ENCODE measurements around the gene ZBTB40. TPM values are rescaled to one million over a fixed set of nuclear protein-coding genes. Genes with fewer than 3 reads are reported as not detected.

The ZBTB40 gene
- total RNA-seq, 1 donor from 2014 or later, result 15.3 TPM

- H3K79me2 ChIP-seq (ENCODE audit: insufficient read depth, low read length), result no peaks in the 10 kb centered on the region
- H3K9me3 Mint-ChIP-seq (ENCODE audit: unreplicated experiment), result peaks cover 16% of the 10 kb centered on the region
- no peak overlapping the region for H3K9ac ChIP-seq (ENCODE audit: low read length)
- no peaks in the 10 kb centered on the region for H3K27me3 ChIP-seq (ENCODE audit: insufficient read depth, low read length)
- no peaks in the 10 kb centered on the region for H3K27me3 Mint-ChIP-seq (ENCODE audit: low read depth, unreplicated experiment)
- no peak overlapping the region for H3K27ac Mint-ChIP-seq (ENCODE audit: unreplicated experiment)
- no peaks in the 10 kb centered on the region for H3K9me3 ChIP-seq (ENCODE audit: insufficient read depth, low read depth, low read length)
- no peak for FAIRE-seq
- no peak overlapping the region for H3K4me3 Mint-ChIP-seq (ENCODE audit: unreplicated experiment)
- no peaks in the 10 kb centered on the region for H3K4me1 ChIP-seq (ENCODE audit: insufficient read depth, low read length)
- H3K36me3 ChIP-seq (ENCODE audit: insufficient read depth, low read length), result no peaks in the 10 kb centered on the region
- no peak overlapping the region for H3K4me3 ChIP-seq (ENCODE audit: insufficient read depth, low read depth, low read length)
- no peaks in the 10 kb centered on the region for H3K4me1 Mint-ChIP-seq (ENCODE audit: low read depth, unreplicated experiment)
- no peak overlapping the region for H2AFZ ChIP-seq (ENCODE audit: low read depth, low read length)
- H3K27ac ChIP-seq (ENCODE audit: low read depth, low read length), result no peak overlapping the region
- DNase-seq (ENCODE audit: low read depth), result no peak
- H3K4me2 ChIP-seq (ENCODE audit: low read length), result no peak overlapping the region
- TF ChIP-seq CTCF (IDR thresholded peaks at IDR 0.05; ENCODE audit: insufficient read depth, low read depth, low read length) (no peak), EZH2 (IDR thresholded peaks at IDR 0.05; ENCODE audit: insufficient read depth, low read length) (no peak)
- H3K36me3 Mint-ChIP-seq (ENCODE audit: low read depth, unreplicated experiment), result no peaks in the 10 kb centered on the region
- no peaks in the 10 kb centered on the region for H4K20me1 ChIP-seq (ENCODE audit: insufficient read depth, low read length)
Measured at GRCh38 chr1:22440582-22440981, 11.1 kb upstream of the ZBTB40 start.

GRCh38 chr1:22442212-22442894, 9.3 kb upstream of the ZBTB40 start:
- H3K27me3 Mint-ChIP-seq (ENCODE audit: low read depth, unreplicated experiment), result no peaks in the 10 kb centered on the region
- H3K79me2 ChIP-seq (ENCODE audit: insufficient read depth, low read length), result no peaks in the 10 kb centered on the region
- H3K9me3 Mint-ChIP-seq (ENCODE audit: unreplicated experiment), result peaks cover 16% of the 10 kb centered on the region
- H3K27ac Mint-ChIP-seq (ENCODE audit: unreplicated experiment), result no peak overlapping the region
- H3K9me3 ChIP-seq (ENCODE audit: insufficient read depth, low read depth, low read length), result no peaks in the 10 kb centered on the region
- H3K4me1 ChIP-seq (ENCODE audit: insufficient read depth, low read length), result peaks cover 3% of the 10 kb centered on the region
- peaks cover 7% of the 10 kb centered on the region for H3K4me1 Mint-ChIP-seq (ENCODE audit: low read depth, unreplicated experiment)
- no peak overlapping the region for H3K4me3 Mint-ChIP-seq (ENCODE audit: unreplicated experiment)
- H2AFZ ChIP-seq (ENCODE audit: low read depth, low read length), result no peak overlapping the region
- no peaks in the 10 kb centered on the region for H3K27me3 ChIP-seq (ENCODE audit: insufficient read depth, low read length)
- DNase-seq (ENCODE audit: low read depth), result no peak
- no peak overlapping the region for H3K4me3 ChIP-seq (ENCODE audit: insufficient read depth, low read depth, low read length)
- no peaks in the 10 kb centered on the region for H4K20me1 ChIP-seq (ENCODE audit: insufficient read depth, low read length)
- H3K36me3 ChIP-seq (ENCODE audit: insufficient read depth, low read length), result no peaks in the 10 kb centered on the region
- no peak overlapping the region for H3K27ac ChIP-seq (ENCODE audit: low read depth, low read length)
- FAIRE-seq, result no peak
- H3K36me3 Mint-ChIP-seq (ENCODE audit: low read depth, unreplicated experiment), result no peaks in the 10 kb centered on the region
- H3K4me2 ChIP-seq (ENCODE audit: low read length), result no peak overlapping the region
- TF ChIP-seq EZH2 (IDR thresholded peaks at IDR 0.05; ENCODE audit: insufficient read depth, low read length) (no peak), CTCF (IDR thresholded peaks at IDR 0.05; ENCODE audit: insufficient read depth, low read depth, low read length) (no peak)
- H3K9ac ChIP-seq (ENCODE audit: low read length), result no peak overlapping the region

GRCh38 chr1:22443332-22443731, 8.3 kb upstream of the ZBTB40 start:
- H3K36me3 Mint-ChIP-seq (ENCODE audit: low read depth, unreplicated experiment), result no peaks in the 10 kb centered on the region
- H3K27ac Mint-ChIP-seq (ENCODE audit: unreplicated experiment), result no peak overlapping the region
- Histone ChIP-seq H3K4me3 (ENCODE audit: insufficient read depth, low read depth, low read length) (no peak overlapping the region), H3K9me3 (ENCODE audit: insufficient read depth, low read depth, low read length) (no peaks in the 10 kb centered on the region), H3K79me2 (ENCODE audit: insufficient read depth, low read length) (no peaks in the 10 kb centered on the region), H3K4me1 (ENCODE audit: insufficient read depth, low read length) (peaks cover 11% of the 10 kb centered on the region), H3K27me3 (ENCODE audit: insufficient read depth, low read length) (no peaks in the 10 kb centered on the region), H3K27ac (ENCODE audit: low read depth, low read length) (no peak overlapping the region), H2AFZ (ENCODE audit: low read depth, low read length) (no peak overlapping the region), H3K9ac (ENCODE audit: low read length) (no peak overlapping the region), H3K4me2 (ENCODE audit: low read length) (no peak overlapping the region), H3K36me3 (ENCODE audit: insufficient read depth, low read length) (no peaks in the 10 kb centered on the region), H4K20me1 (ENCODE audit: insufficient read depth, low read length) (no peaks in the 10 kb centered on the region)
- H3K9me3 Mint-ChIP-seq (ENCODE audit: unreplicated experiment), result peaks cover 15% of the 10 kb centered on the region
- no peak for TF ChIP-seq EZH2 (IDR thresholded peaks at IDR 0.05; ENCODE audit: insufficient read depth, low read length)
- TF ChIP-seq CTCF (IDR thresholded peaks at IDR 0.05; ENCODE audit: insufficient read depth, low read depth, low read length), result no peak
- H3K27me3 Mint-ChIP-seq (ENCODE audit: low read depth, unreplicated experiment), result no peaks in the 10 kb centered on the region
- DNase-seq (ENCODE audit: low read depth) (no peak), FAIRE-seq (no peak)
- H3K4me3 Mint-ChIP-seq (ENCODE audit: unreplicated experiment), result no peak overlapping the region
- peaks cover 17% of the 10 kb centered on the region for H3K4me1 Mint-ChIP-seq (ENCODE audit: low read depth, unreplicated experiment)

Measured in astrocyte (in vitro differentiated cells and primary cell).